Measurements from ENCODE around the gene SLC25A23. TPM values are rescaled to one million over a fixed set of nuclear protein-coding genes. Genes with fewer than 3 reads are reported as not detected.
A peak's percentile ranks its signal among the peaks of the same experiment; 100 is the strongest.

The SLC25A23 gene
- total RNA-seq, 1 experiment from 2014 or later: 18.7 TPM

- POLR2A ChIA-PET: no interaction called here
- intact Hi-C loops (cut with micrococcal nuclease; ENCODE audit: unreplicated experiment) (no loop called here), in situ Hi-C loops (cut with HindIII; ENCODE audit: low pct_unique_long_range_greater_than_20kb, low sequenced_read_pairs) (no loop called here)
- Histone ChIP-seq H3K27ac (ENCODE audit: low read length) (no peak overlapping the region), H3K4me3 (ENCODE audit: low read depth in 2 of 2, low read length in 2 of 2) (no peak overlapping the region), H3K4me1 (ENCODE audit: control insufficient read depth, insufficient read depth, low read length) (peaks cover 9% of the 10 kb centered on the region), H3K27me3 (ENCODE audit: control insufficient read depth, insufficient read depth, low read length) (no peaks in the 10 kb centered on the region), H3K9me3 (ENCODE audit: control insufficient read depth, insufficient read depth, low read depth, low read length) (no peaks in the 10 kb centered on the region), H3K36me3 (ENCODE audit: control insufficient read depth, insufficient read depth, low read length) (peaks cover 7% of the 10 kb centered on the region; the same call in 1 of the 2 replicates)
- TF ChIP-seq CTCF (IDR thresholded peaks at IDR 0.05) (no peak), REST (IDR thresholded peaks at IDR 0.05; ENCODE audit: insufficient read depth in 1 of 2, low read depth in 2 of 2, low read length in 1 of 2) (no peak), TCF7L2 (IDR thresholded peaks at IDR 0.05; ENCODE audit: low read depth, low read length) (no peak), SIN3A (IDR thresholded peaks at IDR 0.05; ENCODE audit: borderline replicate concordance, insufficient read depth, low read depth, low read length) (no peak), POLR2AphosphoS5 (IDR thresholded peaks at IDR 0.05; ENCODE audit: low read depth, low read length) (no peak)
- ATAC-seq: no peak
- CTCF ChIA-PET: no interaction called here
- DNase-seq (ENCODE audit: low read depth, low spot score): no peak
- BruUV-seq (replicated peaks): no TSS peak
These were observed 32.5 kb downstream of the SLC25A23 start for GRCh38 chr19:6427131-6427530.

GRCh38 chr19:6425732-6426620 is 33.6 kb downstream of the SLC25A23 start:
- Histone ChIP-seq H3K4me1 (ENCODE audit: control insufficient read depth, insufficient read depth, low read length) (peaks cover 9% of the 10 kb centered on the region), H3K27me3 (ENCODE audit: control insufficient read depth, insufficient read depth, low read length) (no peaks in the 10 kb centered on the region), H3K36me3 (ENCODE audit: control insufficient read depth, insufficient read depth, low read length) (peaks cover 7% of the 10 kb centered on the region), H3K9me3 (ENCODE audit: control insufficient read depth, insufficient read depth, low read depth, low read length) (no peaks in the 10 kb centered on the region), H3K4me3 (ENCODE audit: low read depth in 2 of 2, low read length in 2 of 2) (peak overlapping the region; percentile 17 to 32), H3K27ac (ENCODE audit: low read length) (peak overlapping the region; percentile 85)
- no TSS peak for BruUV-seq (replicated peaks)
- in situ Hi-C loops (cut with HindIII; ENCODE audit: low pct_unique_long_range_greater_than_20kb, low sequenced_read_pairs) (no loop called here), intact Hi-C loops (cut with micrococcal nuclease; ENCODE audit: unreplicated experiment) (no loop called here)
- DNase-seq (ENCODE audit: low read depth, low spot score) (no peak), ATAC-seq (no peak)
- CTCF ChIA-PET: no interaction called here
- TF ChIP-seq CTCF (IDR thresholded peaks at IDR 0.05) (no peak; the same call in 1 of the 2 replicates), TCF7L2 (IDR thresholded peaks at IDR 0.05; ENCODE audit: low read depth, low read length) (no peak), SIN3A (IDR thresholded peaks at IDR 0.05; ENCODE audit: borderline replicate concordance, insufficient read depth, low read depth, low read length) (no peak), REST (IDR thresholded peaks at IDR 0.05; ENCODE audit: insufficient read depth in 1 of 2, low read depth in 2 of 2, low read length in 1 of 2) (no peak), POLR2AphosphoS5 (IDR thresholded peaks at IDR 0.05; ENCODE audit: low read depth, low read length) (no peak)
- POLR2A ChIA-PET: no interaction called here
